HG02798 (cell line): ENCODE results near the gene PLN.

ENCODE experiments used
- ATAC-seq: cut with Tn5 transposase; IDR thresholded peaks from one replicate; pipeline ENCODE4 v1.9.1; 2021; ENCODE audit warnings: mild to moderate bottlenecking; ENCODE audit not compliant: unreplicated experiment, poor library complexity

The PLN gene

DNA sequence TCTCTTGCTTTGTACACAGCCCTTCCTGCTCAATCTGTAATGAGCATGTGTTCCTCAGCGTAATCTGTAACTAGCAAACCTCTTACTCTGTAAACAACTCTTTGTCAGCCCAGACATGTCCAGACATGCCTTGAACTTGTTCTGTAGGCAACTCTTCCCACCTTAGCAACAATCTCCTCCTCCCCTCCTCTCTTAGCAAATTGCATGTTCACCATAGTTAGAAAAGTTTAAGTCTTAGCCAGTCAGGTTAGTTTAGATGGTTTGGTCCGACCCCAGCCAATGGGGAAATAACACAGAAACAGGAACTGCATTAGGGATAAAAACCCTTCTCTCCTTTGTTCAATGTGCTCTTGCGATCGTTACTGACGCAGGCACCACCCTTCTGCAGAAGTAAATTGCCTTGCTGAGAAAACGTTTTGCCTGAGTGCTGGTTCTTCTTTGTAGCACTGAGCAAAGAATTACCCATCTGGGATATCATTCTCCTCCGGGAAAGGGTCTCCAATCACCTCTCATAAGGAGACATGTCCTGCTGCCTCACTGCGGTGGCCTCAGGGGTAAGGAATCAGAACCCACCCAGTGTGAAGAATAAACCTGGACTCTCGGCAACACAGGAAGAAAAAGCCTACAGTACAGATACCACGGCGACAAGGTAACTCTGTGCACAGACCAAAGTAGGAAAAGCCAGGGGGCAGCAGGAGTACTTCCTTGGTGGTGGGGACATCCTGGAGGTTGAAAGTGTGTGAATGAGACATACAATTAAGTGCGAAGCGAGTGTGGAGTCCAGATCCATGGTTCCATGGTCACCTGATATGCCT lies 26.2 kb downstream of the PLN start:
- no peak for ATAC-seq

DNA sequence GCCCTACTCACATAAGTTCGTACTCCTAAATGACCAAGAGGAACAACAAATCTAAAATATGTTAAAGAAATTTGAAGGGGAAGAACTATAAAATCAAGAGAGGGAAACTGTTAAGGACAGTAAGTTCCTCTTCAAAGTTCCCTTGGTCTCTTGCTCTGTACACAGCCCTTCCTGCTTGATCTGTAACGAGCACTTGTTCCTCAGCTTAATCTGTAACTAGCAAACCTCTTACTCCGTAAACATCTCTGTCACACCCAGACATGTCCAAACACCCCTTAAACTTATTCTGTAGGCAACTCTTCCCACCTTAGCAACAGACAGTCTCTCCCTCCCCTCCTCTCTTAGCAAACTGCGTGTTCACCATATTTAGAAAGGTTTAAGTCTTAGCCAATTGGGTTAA lies 29.9 kb downstream of the PLN start:
- no peak for ATAC-seq

DNA sequence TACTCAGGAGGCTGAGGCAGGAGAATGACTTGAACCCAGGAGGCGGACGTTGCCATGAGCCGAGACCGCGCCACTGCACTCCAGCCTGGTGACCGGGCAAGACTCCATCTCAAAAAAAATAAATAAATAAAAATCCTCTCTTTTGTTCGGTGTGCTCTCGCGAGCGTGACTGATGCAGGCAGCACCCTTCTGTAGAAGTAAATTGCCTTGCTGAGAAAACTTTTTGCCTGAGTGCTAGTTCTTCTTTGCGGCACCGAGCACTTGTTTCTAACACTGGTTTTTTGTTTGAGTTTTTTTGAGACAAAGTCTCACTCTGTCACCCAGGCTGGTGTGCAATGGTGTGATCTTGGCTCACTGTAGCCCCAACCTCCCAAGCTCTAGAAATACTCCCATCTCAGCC lies 30.5 kb downstream of the PLN start:
- ATAC-seq, result no peak

GRCh38 chr6:118579786-118580185 lies 31.7 kb downstream of the PLN start:
- no peak for ATAC-seq

DNA sequence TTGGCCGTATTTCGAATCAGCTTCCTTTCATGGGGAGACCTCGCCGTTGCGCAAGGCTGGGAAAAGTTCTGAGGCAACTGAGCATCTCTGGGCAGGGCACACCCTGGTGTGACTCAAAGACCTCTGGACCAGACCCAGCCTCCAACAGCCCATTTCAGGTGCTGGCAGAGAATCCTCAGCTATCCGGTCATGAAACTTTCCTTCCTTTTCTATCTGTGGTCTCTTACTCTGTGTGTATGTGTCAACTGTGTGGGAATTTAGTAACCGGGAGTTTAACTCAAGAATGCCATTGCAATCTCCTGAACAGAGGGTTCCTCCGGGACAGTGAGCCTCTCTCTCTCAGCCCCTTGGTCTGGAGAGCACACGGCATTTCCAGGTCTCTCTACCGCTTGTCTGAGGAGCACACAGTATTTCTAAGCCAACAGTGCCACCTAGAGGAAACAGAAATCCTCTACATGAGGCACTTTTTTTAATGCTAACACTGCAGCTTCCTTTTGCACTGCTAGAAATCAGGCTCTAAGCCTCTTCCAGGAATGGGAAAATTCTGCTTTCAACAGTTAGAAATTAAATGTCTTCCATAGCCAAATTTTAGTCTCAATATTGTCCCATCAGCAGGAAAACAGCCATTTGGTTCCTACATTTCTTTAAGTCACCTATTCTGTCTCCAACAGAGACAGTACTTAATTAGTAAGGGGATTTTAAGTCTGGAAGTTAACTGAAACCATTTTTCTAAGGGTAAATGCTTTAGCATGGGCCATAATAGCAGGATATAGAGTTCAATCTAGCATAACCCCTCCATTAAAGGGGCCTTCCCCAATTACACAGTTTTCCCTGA lies 32.7 kb downstream of the PLN start:
- no peak for ATAC-seq

GRCh38 chr6:118581489-118581959 lies 33.4 kb downstream of the PLN start:
- no peak for ATAC-seq

DNA sequence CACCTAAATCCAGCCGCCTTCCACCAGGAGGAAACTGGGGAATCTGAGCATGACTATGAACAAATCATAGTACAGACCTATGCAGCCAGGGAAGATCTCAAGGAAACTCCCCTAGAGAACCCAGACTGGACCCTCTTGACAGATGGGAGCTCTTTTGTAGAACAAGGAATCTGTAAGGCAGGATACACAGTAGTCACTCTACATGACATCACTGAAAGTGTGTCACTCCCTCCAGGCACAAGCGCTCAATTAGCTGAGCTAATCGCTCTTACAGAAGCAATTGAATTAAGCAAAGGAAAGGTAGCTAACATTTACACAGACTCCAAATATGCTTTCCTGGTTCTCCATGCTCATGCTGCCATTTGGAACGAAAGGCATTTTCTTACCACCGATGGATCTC lies 36.8 kb downstream of the PLN start:
- no peak for ATAC-seq

DNA sequence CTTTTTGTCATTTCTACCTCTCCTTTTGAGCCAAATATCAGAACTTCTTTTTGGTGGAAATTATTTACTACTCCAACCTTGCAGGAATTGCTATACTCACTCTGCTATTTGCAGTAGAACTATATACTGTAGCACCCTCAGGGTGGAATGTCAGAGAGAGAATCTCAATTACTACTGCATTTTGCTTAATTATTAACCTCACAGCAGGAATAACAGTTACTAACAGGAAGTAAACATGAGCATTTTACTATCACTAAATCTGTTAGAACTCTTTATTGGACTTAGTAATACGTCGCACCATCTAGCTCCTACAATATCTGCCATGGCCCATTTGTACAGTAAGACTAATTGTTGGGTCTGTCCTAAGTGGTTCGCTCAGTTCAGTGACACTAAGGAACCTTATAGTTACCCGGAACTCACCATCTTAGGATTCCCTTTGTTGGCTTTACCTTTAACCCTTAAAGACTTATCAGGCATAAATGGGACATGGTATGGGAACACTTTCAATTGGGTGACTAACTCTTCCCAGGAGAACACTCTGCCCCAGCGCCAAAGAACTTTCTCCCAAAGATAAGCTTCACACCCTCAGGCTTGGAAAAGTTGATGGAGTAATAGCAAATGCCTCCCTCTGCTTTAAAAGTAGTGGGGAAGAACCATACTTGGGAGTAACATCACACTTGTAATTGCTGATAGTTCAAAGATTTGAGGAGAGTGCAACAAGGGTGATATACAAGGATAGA lies 38.8 kb downstream of the PLN start:
- ATAC-seq, result no peak

- ATAC-seq, result no peak
These were observed 40.5 kb downstream of the PLN start for GRCh38 chr6:118588626-118589025.

- no peak for ATAC-seq
These were observed 41.1 kb downstream of the PLN start for GRCh38 chr6:118589186-118589585.

DNA sequence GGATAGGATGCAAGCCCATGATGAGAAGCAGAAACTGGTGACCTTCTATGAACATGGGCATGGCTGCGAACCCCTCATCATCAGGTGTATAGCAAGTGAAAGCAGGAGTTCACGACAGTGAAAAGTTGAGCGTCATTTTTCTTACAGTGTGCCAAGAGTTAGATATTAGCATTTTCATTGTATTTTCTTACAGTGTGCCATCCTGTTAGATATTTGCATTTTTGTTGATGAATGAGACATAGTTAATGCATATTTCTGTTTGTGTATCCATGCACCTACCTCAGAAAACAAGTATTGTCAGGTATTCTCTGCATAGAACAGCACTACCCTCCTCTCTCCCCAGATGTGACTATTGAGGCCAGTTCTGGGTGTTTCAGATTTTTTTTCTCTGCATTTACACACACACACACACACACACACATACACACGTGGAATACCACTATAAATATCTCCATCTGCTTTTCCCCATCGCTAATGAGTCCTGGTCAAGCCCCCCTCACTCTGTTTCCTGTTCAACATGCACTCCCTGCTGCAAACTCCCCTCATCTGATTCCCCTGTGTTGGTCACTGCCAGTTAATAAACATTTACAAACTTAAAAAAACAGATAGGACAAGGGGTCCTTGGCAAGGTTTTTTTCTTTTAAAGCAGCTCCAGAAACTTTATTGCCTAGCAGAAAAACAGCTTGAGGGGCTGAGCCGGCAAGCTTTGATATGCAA lies 41.7 kb downstream of the PLN start:
- no peak for ATAC-seq

DNA sequence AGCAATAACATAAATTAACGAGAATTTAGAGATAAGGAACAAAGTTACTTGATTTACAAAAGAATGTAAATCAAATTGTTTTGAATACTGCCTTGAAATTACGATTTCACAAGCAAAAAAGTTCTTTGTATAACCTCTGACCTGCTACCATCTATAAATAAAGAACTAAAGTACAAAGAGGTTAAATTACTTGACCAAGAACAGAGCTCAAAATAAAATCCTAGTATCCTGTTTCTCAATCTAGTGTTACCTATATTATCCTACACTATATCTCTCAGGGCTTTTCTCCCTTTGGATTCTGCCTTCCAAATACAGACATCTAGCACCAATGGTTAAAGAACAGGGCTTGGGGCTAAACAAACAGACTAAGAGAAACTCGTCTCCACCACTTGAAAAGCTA lies 43.8 kb downstream of the PLN start:
- no peak for ATAC-seq

DNA sequence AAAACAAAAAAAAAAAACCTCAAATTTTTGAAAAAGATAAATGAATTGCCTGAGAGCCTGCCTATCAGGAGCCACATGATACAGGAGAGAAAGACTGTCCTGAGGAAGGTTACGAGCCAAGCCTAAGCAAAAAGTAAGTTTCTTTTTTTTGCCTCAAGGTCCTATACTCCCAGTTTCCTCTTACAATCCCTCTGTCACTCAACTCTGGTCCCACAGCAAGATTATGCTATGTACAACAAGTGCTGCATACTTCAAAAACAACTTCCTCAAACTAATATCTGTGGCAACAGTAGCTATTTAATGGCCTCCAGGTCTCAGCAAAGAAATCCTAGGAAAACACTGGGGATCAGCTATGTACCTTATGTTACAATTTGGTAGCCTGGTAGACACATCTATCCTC lies 46.8 kb downstream of the PLN start:
- no peak for ATAC-seq

GRCh38 chr6:118596774-118597320 lies 48.8 kb downstream of the PLN start:
- no peak for ATAC-seq

DNA sequence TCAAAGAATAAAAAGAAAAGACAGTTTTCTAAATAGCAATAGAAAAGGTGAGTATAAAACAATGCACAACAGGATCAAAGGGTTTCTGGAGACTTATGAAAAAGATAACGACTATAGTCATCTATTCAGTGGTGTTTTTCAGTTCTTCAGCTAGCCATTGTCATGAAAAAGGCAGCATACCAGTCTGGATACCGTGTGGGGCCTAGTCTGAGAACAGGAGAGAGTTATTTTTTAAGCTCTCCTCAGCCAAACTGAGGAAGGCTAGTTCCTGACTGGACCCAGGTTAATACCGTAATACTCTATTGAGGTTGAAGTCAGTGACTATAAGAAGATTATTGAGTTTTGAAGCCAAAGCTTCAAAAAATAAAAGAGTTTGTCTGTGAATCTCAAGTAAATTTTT lies 49.5 kb downstream of the PLN start:
- no peak for ATAC-seq

- no peak for ATAC-seq
These were observed 50.2 kb downstream of the PLN start for GRCh38 chr6:118598324-118598723.

DNA sequence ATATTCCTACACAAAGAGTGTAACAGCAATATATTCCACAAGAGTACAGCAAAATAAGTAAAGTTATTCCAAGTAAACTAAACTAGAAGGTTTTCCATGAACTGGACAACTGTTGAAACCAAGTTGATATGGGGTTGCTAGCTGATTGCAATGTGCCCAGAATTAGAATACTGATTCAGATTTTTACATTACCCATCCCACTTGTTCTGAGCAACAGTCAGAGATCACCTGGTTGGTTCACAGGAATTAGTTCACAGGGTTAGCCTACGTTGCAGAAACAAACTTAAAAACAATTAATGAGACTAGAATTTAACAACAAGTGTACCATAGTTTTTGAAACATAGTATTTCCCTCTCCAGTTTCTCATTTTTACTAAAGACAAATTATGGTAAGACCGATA lies 54.2 kb downstream of the PLN start:
- ATAC-seq, result no peak

DNA sequence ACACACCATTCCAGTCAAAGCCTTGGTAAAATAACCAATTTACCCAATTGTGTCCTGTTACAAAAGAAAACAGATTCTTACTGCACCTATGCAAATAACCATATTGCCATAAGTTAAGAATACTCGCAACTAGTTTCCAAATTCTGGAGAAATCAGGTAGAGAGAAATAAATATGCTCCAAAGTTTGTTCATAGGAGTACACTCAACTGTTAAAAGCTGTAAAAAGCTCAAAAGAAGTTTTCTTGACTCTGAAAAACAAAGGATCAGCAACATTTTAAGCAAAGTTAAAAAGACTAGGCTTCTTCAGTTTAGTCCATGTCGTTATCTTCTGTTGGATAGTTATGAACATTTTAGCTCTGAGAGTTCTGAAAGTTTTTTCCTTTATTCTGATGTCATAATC lies 55.3 kb downstream of the PLN start:
- no peak for ATAC-seq

GRCh38 chr6:118606268-118606667 lies 58.2 kb downstream of the PLN start:
- ATAC-seq, result no peak

GRCh38 chr6:118606858-118607257 lies 58.8 kb downstream of the PLN start:
- no peak for ATAC-seq
